ENCODE measurements around the gene MED16.

DNA sequence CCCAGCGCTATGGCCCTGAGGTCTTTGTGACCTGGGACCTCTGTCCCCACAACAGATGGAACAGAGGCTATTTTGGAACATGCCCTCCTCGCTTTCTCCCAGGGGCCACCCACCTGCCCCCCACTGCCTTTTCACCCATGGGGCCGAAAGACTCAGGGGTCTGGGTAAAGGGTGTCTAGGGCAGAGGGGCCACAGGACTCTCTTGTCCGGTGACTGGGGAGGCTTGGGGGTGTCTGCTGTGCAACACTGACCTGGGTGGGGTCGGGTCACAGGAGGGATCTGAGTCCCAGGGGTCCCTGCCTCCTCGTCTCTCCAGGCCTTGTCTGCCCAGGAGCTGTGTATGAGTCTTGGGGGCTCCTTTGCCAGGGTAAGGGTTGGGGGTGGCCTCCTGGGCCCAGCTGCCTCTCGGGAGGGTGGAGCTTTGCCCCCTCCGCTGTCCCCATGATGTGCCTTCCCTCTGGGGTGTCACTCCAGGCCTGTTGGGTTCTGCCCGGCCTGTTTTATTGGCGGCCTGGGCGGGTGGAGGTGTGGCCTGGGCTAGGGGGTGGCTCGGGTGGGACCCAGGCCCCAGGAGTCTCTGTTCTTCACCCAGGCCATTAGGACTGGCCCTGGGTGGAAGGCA, 34.9 kb upstream of the MED16 start:
- TF ChIP-seq, protein P1, sequence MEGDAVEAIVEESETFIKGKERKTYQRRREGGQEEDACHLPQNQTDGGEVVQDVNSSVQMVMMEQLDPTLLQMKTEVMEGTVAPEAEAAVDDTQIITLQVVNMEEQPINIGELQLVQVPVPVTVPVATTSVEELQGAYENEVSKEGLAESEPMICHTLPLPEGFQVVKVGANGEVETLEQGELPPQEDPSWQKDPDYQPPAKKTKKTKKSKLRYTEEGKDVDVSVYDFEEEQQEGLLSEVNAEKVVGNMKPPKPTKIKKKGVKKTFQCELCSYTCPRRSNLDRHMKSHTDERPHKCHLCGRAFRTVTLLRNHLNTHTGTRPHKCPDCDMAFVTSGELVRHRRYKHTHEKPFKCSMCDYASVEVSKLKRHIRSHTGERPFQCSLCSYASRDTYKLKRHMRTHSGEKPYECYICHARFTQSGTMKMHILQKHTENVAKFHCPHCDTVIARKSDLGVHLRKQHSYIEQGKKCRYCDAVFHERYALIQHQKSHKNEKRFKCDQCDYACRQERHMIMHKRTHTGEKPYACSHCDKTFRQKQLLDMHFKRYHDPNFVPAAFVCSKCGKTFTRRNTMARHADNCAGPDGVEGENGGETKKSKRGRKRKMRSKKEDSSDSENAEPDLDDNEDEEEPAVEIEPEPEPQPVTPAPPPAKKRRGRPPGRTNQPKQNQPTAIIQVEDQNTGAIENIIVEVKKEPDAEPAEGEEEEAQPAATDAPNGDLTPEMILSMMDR (IDR thresholded peaks at IDR 0.05; ENCODE audit: borderline replicate concordance, extremely low read depth, low read length, poor library complexity, severe bottlenecking) = no peak
- no peak for TF ChIP-seq EZH2 (IDR thresholded peaks at IDR 0.05; ENCODE audit: borderline replicate concordance, low read depth, low read length, severe bottlenecking)
